Stimulated activated CD8-positive, alpha-beta memory T cell treated with anti-CD3 and anti-CD28 coated beads, Interleukin-4, amount 100 ng/mL, for 1 hour (primary cell): ENCODE data around the gene ELF1.

Experiments used
- DNase-seq, 2 donors: peaks; one replicate each; pipeline ENCODE4 v3.0.0-alpha.2; 2020; ENCODE audit warnings: low read depth in 2 of 2, low spot score in 1 of 2

ELF1 gene

GRCh38 chr13:41019011-41019487, at the start of gene ELF1:
Gene ELF1, minus strand, starts transcription at chr13:41019316. Its CDS starts 37,262 bp downstream, at chr13:40982054.
- DNase-seq = peak; percentile 11 to 30

GRCh38 chr13:41065078-41065477, 46.0 kb upstream of the ELF1 start:
- no peak for DNase-seq

- no peak for DNase-seq
These were observed 45.4 kb upstream of the ELF1 start for GRCh38 chr13:41064493-41064892.

- no peak for DNase-seq
These were observed 43.1 kb upstream of the ELF1 start for GRCh38 chr13:41061914-41062837.

DNA sequence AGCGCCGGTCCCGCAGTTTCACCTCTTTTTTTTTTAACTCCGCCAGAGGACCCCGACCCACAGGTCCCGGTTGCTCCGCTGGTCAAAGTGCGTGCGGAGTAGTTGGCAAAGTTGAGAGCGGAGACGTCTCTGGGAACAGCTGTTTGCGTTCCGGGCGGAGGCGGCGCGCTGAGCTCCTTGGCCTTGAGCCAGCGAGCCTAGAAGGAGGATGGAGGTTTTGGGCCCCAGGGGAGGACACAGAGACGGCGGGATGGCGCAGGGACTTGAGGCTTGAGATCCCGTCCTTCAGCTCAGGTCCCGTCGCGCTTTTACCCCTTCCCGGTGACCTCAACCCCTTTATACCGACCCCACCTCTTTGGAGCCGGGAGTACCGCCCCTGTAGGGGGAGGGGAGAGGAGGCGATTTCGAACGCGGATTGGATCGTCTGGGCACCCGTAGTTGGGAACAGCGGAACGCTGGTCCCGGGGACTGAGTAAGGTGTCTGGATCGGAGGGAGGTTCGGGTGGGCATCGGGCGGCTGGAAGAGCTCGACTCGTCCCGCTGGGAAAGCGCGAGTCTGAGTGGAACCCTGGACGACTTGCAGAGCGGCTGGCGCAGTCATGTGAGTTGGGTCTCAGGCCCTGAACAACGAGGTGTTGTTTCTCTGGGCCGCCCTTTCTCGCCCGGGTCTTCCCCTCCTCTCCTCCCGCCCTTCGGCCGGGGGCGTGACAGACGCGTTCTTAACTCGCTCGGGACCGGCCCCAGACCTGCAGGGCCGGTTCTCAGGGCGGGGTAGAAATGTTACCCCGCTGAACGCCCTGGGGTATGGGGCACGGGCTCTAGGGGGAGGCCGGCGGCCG, 42.2 kb upstream of the ELF1 start, which contains the start of gene WBP4:
Gene WBP4 (plus strand): TSS at position 435 of the 839 bp plus-strand sequence. CDS start 165 bp downstream, at position 600.
- peak; percentile 75 to 76 for DNase-seq

- peak; percentile 62 to 73 for DNase-seq
These were observed 41.6 kb upstream of the ELF1 start for GRCh38 chr13:41060724-41061074.

DNA sequence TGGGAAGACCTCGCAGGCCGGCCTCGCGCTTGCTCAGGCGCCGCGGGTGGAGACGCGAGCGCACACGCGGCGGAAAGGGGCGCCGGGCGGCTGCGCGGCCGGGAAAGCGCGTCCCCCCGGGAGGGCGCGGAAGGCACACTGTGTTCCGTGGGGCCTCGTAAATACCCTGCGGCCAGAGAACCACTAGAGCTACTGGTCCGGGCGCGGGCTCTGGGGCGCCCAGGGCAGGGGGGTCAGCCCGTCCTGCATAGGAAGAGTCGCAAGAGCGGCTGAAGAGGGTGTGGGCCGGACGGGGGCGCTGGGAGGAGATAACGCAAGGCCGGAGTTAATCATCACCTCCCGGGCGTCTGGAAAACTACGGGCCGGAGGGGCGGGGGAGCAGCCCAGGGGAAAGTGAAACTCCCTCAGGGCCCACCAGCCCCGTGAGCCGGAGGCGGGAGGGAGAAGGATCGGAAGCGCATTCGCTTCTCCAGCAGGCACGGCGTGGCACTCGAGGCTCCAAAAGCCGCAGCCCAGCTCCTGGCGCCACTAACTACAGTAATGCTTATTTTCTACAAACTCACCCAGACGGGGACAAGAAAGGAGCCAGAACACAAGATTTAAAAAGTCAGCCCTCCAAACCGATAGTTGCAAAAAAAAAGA, 41.1 kb upstream of the ELF1 start:
- DNase-seq = peak; percentile 38 to 45

DNA sequence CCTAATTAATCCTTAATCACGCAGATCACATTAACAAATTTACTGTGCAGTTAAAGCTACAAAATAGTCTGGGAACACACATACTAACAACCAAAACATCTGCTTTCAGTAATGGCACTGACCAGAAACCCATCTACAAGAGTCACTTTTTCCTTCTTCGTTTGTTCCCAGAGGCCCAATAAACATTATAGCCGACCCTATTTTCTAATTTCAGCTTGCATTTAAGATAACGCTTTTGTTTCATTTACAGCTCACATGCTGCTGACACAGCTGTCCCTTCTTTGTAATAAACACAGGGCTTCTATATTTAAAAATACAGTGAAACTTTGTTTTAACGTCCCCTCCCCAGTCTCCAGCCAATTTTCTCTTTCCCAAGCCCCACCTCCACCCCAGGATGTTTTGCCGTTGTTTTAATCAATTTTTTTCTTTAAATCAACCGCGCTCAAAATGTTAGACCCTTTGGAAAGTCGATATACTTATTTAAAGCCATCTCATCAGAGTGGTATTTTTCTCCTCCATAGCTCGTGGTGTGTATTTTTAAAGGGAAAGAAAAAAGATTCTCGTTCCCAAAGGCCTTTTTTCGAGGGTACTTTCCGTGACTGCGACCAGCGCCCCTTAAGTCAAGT, 40.5 kb upstream of the ELF1 start:
- DNase-seq = no peak

- no peak for DNase-seq
These were observed 39.4 kb upstream of the ELF1 start for GRCh38 chr13:41058295-41059070.

DNA sequence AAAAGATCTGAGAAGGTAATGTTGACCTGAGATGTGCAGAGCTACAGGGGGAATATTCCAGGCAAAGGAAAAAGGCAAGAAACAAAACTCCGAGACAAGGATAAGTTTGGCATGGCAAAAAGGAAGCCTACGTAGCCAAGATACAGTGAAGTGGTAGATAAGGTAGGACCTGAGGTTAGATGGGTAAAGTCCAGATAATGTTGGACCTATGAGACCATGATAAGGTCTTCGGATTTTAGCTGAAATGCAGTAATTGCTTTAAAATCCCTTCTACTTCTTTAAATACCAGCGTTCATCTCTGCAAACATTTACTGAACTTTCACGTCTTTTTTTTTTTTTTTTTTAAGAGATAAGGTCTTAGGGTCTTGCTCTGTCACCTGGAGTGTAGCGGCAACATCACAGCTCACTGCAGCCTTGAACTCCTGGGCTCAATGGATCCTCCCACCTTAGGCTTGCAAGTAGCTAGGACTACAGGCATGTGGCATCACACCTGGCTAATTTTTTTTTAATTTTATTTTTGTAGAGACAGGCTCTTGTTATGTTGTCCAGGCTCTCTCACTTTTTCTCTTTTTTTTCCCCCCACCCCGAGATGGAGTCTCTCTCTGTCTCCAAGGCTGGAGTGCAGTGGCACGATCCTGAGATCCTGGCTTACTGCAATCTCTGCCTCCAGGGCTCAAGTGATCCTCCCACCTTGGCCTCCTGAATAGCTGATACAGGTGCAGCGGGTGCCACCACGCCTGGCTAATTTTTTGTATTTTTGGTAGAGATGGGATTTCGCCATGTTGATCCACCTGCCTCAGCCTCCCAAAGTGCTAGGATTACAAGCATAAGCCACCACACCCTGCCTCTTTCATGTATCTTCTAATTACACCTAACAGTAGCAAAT, 38.0 kb upstream of the ELF1 start:
- DNase-seq = no peak

DNA sequence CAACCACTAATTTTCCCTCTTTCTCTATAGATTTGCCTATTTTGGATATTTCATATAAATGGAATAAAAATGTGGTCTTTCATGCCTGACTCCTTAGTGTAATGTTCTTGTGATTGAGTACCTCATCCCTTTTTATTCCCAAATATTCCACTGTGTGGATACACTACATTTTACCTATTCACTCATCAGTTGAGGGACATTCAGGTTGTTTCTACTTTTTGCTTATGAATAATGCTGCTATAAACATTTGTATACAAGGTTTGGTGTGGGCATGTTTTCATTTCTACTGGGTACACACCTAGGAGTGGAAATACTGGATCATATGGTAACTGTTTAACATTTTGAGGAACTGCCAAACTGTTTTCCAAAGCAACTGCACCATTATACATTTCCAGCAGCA, 37.1 kb upstream of the ELF1 start:
- no peak for DNase-seq

- DNase-seq = no peak
These were observed 36.0 kb upstream of the ELF1 start for GRCh38 chr13:41054919-41055619.

- no peak for DNase-seq
These were observed 35.2 kb upstream of the ELF1 start for GRCh38 chr13:41054212-41054877.

- no peak for DNase-seq
These were observed 34.3 kb upstream of the ELF1 start for GRCh38 chr13:41053384-41053826.

GRCh38 chr13:41052441-41052840, 33.3 kb upstream of the ELF1 start:
- no peak for DNase-seq

GRCh38 chr13:41049480-41050440, 30.6 kb upstream of the ELF1 start:
- DNase-seq = no peak

DNA sequence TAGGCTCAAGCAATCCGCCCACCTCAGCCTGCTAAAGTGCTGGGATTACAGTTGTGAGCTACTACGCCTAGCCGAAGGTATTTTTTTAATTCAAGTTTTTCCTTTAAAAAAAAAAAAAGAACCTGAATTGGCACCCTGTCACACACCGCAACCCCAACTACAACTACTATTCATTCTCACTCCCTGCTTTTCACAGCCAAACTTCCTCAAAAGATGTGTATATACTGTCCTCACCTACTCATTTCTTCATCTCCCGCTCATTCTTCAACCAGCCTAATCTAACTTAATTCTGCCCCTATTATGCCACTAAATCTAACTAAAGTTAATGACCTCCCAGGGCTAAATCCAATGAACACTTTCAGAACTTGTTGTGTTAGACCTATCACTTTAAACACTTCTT, 29.5 kb upstream of the ELF1 start:
- DNase-seq = no peak
